HEK293 (cell line): ENCODE measurements around the gene RILPL2.

Experiments
- YY1 ChIP-seq: fragments of 450-650 bp; formaldehyde crosslinking; IDR thresholded peaks from 2 replicates; pipeline ENCODE4 v1.5.1; 2018; ENCODE audit warnings: missing biosample characterization, missing genetic modification characterization
- ZBTB20 ChIP-seq: fragments of 450-650 bp; formaldehyde crosslinking; IDR thresholded peaks from 2 replicates; pipeline ENCODE4 v1.5.1; 2016; ENCODE audit warnings: missing biosample characterization, missing genetic modification characterization
- ZNF398 ChIP-seq: fragments of 450-650 bp; formaldehyde crosslinking; IDR thresholded peaks from 2 replicates; pipeline ENCODE4 v1.5.1; 2017; ENCODE audit warnings: missing biosample characterization, missing genetic modification characterization
- ZNF426 ChIP-seq: fragments of 450-650 bp; formaldehyde crosslinking; IDR thresholded peaks from 2 replicates; pipeline ENCODE4 v1.5.1; 2017; ENCODE audit warnings: missing biosample characterization, missing genetic modification characterization, mild to moderate bottlenecking, inconsistent platforms, moderate library complexity
- ZNF645 ChIP-seq: fragments of 450-650 bp; formaldehyde crosslinking; IDR thresholded peaks from 2 replicates; pipeline ENCODE4; 2016; ENCODE audit warnings: missing biosample characterization, missing genetic modification characterization
- TF ChIP-seq, protein P1 (sequence below): fragments of 450-650 bp; formaldehyde crosslinking; IDR thresholded peaks from 2 replicates; pipeline ENCODE4 v1.5.1; 2016; ENCODE audit warnings: missing biosample characterization, missing genetic modification characterization
- TF ChIP-seq, protein P2 (sequence below): fragments of 450-650 bp; formaldehyde crosslinking; IDR thresholded peaks from 2 replicates; pipeline ENCODE4 v1.5.1; 2016; ENCODE audit warnings: missing biosample characterization, missing genetic modification characterization

GRCh38 chr12:123388951-123389559, 47.4 kb downstream of the RILPL2 start:
- TF ChIP-seq ZNF426 (tag by site-specific recombination) (no peak), ZNF398 (tag by site-specific recombination) (no peak), ZNF645 (tag by site-specific recombination) (no peak), ZBTB20 (tag by site-specific recombination) (no peak), YY1 (tag by site-specific recombination) (no peak)
- TF ChIP-seq, protein P1, sequence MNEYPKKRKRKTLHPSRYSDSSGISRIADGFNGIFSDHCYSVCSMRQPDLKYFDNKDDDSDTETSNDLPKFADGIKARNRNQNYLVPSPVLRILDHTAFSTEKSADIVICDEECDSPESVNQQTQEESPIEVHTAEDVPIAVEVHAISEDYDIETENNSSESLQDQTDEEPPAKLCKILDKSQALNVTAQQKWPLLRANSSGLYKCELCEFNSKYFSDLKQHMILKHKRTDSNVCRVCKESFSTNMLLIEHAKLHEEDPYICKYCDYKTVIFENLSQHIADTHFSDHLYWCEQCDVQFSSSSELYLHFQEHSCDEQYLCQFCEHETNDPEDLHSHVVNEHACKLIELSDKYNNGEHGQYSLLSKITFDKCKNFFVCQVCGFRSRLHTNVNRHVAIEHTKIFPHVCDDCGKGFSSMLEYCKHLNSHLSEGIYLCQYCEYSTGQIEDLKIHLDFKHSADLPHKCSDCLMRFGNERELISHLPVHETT (tag by site-specific recombination): no peak
- TF ChIP-seq, protein P2, sequence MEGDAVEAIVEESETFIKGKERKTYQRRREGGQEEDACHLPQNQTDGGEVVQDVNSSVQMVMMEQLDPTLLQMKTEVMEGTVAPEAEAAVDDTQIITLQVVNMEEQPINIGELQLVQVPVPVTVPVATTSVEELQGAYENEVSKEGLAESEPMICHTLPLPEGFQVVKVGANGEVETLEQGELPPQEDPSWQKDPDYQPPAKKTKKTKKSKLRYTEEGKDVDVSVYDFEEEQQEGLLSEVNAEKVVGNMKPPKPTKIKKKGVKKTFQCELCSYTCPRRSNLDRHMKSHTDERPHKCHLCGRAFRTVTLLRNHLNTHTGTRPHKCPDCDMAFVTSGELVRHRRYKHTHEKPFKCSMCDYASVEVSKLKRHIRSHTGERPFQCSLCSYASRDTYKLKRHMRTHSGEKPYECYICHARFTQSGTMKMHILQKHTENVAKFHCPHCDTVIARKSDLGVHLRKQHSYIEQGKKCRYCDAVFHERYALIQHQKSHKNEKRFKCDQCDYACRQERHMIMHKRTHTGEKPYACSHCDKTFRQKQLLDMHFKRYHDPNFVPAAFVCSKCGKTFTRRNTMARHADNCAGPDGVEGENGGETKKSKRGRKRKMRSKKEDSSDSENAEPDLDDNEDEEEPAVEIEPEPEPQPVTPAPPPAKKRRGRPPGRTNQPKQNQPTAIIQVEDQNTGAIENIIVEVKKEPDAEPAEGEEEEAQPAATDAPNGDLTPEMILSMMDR (tag by site-specific recombination): no peak
